ENCODE data around the gene LTA. TPM values are rescaled to one million over a fixed set of nuclear protein-coding genes. Genes with fewer than 3 reads are reported as not detected.
"Not testable (repeated sequence)": the region's sequence is repeated elsewhere in the genome, so short reads cannot be mapped to it uniquely, and the experiment has no call there.

Gene LTA
- total RNA-seq, 4 donors from 2014 or later: 0.30 TPM; not detected in 3

DNA sequence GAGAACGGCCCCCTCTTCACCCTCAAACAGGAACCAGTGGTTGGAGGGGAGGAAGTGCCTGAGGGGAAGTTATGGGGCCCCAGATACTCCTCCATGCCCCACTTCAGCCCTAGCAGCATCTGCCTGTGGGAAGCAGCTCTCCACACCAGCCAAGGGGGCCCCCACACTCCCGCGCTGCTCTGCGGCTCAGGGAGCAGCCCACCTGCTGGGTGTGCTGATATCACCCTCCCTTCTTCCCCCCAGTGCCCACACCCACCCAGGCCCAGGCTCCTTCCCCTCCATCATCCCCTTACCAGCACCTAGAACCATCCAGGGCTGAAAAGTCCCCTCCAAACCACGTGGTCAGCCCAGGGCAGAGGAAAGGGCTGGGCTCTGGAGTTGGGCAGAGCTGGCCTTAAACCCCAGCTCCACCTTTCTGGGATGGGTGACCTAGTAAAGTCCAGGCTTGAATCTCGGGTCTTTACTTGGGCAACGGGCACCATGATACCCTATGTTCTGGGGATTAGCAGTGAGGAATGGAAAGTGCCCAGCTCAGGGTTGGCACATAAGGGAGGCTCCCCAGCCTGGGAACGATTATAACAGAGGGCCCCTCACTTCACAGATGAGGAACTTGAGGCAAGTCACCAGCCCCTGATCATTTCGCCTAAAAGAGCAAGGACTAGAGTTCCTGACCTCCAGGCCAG, 14.7 kb downstream of the LTA start:
- no peak for TF ChIP-seq POLR2A (IDR thresholded peaks at IDR 0.05)
- TF ChIP-seq, protein P1, sequence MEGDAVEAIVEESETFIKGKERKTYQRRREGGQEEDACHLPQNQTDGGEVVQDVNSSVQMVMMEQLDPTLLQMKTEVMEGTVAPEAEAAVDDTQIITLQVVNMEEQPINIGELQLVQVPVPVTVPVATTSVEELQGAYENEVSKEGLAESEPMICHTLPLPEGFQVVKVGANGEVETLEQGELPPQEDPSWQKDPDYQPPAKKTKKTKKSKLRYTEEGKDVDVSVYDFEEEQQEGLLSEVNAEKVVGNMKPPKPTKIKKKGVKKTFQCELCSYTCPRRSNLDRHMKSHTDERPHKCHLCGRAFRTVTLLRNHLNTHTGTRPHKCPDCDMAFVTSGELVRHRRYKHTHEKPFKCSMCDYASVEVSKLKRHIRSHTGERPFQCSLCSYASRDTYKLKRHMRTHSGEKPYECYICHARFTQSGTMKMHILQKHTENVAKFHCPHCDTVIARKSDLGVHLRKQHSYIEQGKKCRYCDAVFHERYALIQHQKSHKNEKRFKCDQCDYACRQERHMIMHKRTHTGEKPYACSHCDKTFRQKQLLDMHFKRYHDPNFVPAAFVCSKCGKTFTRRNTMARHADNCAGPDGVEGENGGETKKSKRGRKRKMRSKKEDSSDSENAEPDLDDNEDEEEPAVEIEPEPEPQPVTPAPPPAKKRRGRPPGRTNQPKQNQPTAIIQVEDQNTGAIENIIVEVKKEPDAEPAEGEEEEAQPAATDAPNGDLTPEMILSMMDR (IDR thresholded peaks at IDR 0.05): no peak
- H3K4me3 ChIP-seq: no peak overlapping the region
- intact Hi-C loops (cut with DNase I; ENCODE audit: low total_unique reads): no loop called here
- H3K4me1 ChIP-seq: no peaks in the 10 kb centered on the region
- H3K36me3 ChIP-seq: no peaks in the 10 kb centered on the region
- no peak overlapping the region for H3K27ac ChIP-seq
- no peak for DNase-seq
- H3K27me3 ChIP-seq: no peaks in the 10 kb centered on the region
- H3K9me3 ChIP-seq: no peaks in the 10 kb centered on the region

DNA sequence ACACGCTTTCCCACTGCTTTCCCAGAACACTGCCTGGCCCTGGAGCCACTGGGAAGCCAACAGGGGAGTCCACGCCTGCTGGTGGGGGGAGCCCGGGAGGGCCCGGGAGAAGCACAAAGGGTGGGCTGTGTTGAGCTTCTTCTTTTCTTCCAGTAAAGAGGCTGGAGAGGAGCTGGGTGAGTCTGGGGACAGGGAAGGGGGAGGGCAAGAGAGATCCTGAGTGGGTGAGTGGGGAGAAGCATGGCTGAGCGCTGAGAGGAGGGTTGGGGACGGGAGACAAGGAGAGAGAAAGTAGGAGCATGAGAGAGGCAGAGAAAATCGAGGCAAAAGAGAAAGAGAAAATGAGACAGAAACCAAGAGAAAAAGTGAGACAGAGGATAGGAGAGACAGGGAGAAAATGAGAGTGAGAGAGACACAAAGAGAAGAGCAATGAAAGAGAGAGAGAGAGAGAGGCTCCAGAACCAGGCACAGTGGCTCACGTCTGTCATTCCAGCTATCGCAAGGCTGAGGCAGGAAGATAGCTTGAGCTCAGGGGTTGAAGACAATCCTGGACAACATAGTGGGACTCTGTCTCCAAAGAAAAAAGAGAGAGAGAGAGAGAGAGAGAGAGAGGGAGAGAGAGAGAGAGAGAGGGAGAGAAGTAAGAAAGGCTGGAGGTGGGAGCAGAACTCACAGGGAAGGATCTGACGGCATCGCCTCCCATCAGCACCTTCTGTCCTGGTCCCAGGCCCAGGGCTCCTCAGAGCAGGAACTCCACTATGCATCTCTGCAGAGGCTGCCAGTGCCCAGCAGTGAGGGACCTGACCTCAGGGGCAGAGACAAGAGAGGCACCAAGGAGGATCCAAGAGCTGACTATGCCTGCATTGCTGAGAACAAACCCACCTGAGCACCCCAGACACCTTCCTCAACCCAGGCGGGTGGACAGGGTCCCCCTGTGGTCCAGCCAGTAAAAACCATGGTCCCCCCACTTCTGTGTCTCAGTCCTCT, 16.0 kb downstream of the LTA start:
- no peak overlapping the region for H3K27ac ChIP-seq
- no peaks in the 10 kb centered on the region for H3K27me3 ChIP-seq
- no peak overlapping the region for H3K4me3 ChIP-seq
- DNase-seq: no peak
- TF ChIP-seq, protein P1 (IDR thresholded peaks at IDR 0.05): no peak
- TF ChIP-seq POLR2A (IDR thresholded peaks at IDR 0.05): no peak
- no peaks in the 10 kb centered on the region for H3K9me3 ChIP-seq
- no peaks in the 10 kb centered on the region for H3K36me3 ChIP-seq
- intact Hi-C loops (cut with DNase I; ENCODE audit: low total_unique reads): no loop called here
- H3K4me1 ChIP-seq: no peaks in the 10 kb centered on the region

DNA sequence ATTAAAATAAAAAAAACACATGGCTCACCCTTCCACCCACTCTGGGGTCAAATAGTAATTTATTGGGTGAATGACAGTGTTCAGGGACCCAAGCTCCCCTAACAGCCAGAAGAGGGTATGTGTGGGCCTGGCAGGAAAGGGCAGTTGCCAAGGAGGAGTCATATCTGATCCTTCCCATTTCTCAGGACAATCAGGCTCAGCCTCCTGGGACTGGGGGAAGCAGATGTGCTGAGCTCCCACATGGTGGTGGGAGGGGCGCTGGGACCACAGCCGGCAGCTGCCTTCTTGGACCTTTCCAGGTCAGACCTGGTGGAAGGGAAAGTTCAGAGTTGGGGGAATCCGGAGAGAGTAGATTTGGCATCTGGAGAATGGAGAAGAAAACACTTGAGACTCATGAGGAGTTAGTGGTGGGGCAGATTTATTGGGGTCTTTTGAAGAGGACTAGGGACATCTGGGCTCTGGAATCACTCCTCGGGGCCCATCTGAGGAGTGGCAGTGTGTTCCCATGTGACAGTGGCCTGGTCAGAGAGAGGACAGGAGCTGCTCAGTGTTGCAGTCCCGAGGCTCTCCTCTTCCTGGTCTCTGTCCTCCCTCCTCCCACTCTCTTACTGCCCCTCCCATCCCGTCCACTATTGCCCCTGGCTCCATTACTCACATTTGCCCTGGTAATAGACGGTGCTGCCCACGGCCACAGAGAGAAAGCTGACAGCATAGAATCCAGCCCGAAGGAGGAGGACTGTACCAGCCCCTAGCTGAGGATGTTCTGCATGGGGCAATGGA, 17.0 kb downstream of the LTA start:
- H3K4me1 ChIP-seq: no peaks in the 10 kb centered on the region
- no peaks in the 10 kb centered on the region for H3K9me3 ChIP-seq
- H3K4me3 ChIP-seq: no peak overlapping the region
- DNase-seq: no peak
- no peaks in the 10 kb centered on the region for H3K27me3 ChIP-seq
- H3K27ac ChIP-seq: no peak overlapping the region
- H3K36me3 ChIP-seq: no peaks in the 10 kb centered on the region
- intact Hi-C loops (cut with DNase I; ENCODE audit: low total_unique reads): no loop called here
- TF ChIP-seq, protein P1 (IDR thresholded peaks at IDR 0.05): no peak
- TF ChIP-seq POLR2A (IDR thresholded peaks at IDR 0.05): no peak

DNA sequence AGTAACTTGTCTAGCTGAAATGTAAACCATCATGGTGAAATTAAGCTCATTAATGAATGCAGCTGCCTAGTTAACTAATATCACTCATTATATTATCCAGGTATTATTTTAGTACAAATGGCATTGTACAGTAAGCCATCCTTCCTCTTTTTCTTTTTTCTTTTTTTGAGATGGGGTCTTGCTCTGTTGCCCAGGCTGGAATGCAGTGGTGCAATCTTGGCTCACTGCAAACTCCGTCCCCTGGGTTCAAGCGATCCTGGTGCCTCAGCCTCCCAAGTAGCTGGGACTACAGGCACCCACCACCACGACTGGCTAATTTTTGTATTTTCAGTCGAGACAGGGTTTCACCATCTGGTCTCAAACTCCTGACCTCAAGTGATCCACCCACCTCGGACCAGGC, 18.6 kb downstream of the LTA start:
- H3K4me1 ChIP-seq; H3K9me3 ChIP-seq; H3K27ac ChIP-seq; H3K27me3 ChIP-seq; H3K4me3 ChIP-seq; intact Hi-C loops (cut with DNase I; ENCODE audit: low total_unique reads); DNase-seq; H3K36me3 ChIP-seq: not testable (repeated sequence)

DNA sequence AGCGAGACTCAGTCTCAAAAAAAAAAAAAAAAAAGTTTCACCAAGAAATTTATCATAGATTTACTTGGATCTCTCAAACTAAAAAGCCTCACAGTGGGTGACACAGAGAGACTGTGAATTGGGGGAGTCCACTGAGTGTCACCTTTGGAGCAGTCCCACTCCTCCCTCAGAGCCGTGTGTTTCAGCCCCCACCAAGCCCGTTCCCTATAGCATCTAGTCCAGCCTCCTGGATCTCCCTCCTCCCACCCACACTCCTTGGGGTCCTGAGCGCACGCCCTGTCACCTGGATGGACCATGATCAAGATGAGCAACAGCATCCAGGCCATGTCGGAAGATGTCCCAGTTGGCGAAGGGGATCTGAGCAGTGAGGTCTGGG, 20.3 kb downstream of the LTA start:
- DNase-seq: no peak
- intact Hi-C loops (cut with DNase I; ENCODE audit: low total_unique reads): no loop called here
- H3K4me1 ChIP-seq: no peaks in the 10 kb centered on the region
- no peak overlapping the region for H3K27ac ChIP-seq
- TF ChIP-seq, protein P1 (IDR thresholded peaks at IDR 0.05): no peak
- no peak for TF ChIP-seq POLR2A (IDR thresholded peaks at IDR 0.05)
- H3K4me3 ChIP-seq: no peak overlapping the region
- H3K9me3 ChIP-seq: no peaks in the 10 kb centered on the region
- no peaks in the 10 kb centered on the region for H3K36me3 ChIP-seq
- H3K27me3 ChIP-seq: no peaks in the 10 kb centered on the region

Measured in uterus (tissue), 4 donors.